OCI-LY1 (cell line): Measurements from ENCODE around the gene SNX2.

Experiments
- CTCF ChIP-seq: fragments of 200-600 bp; sonication (generic), shearing (Covaris generic); IDR thresholded peaks from 2 replicates; pipeline ENCODE4 v1.5.1; 2017; ENCODE audit warnings: mild to moderate bottlenecking, antibody characterized with exemption, low read length, moderate library complexity, mixed read lengths
- EZH2 ChIP-seq: fragments of 200-600 bp; sonication (generic), shearing (Covaris generic); IDR thresholded peaks from 2 replicates; pipeline ENCODE4 v1.8.0; 2017; ENCODE audit warnings: borderline replicate concordance, mixed run types, mild to moderate bottlenecking, antibody characterized with exemption, low read length, moderate library complexity, mixed read lengths

GRCh38 chr5:122788996-122789395, 14.1 kb downstream of the SNX2 start:
- no peak for TF ChIP-seq CTCF
- TF ChIP-seq EZH2 = no peak
